SU-DHL-6 (cell line): ENCODE data around the gene SGSM1.

Experiments
- H2AFZ ChIP-seq: fragments of 200-600 bp; sonication (generic); 2 replicates; pipeline ENCODE4 v1.6.1; 2014; ENCODE audit warnings: low read depth, mild to moderate bottlenecking, moderate library complexity, mixed read lengths, antibody characterized with exemption, low read length; ENCODE audit not compliant: severe bottlenecking
- H3F3A ChIP-seq: fragments of 200-600 bp; shearing (Covaris generic); 2 replicates; pipeline ENCODE4 v1.6.0; 2016; ENCODE audit warnings: antibody characterized with exemption, mild to moderate bottlenecking; ENCODE audit not compliant: insufficient read depth
- H3K27ac ChIP-seq: fragments of 200-600 bp; sonication (generic); 2 replicates; pipeline ENCODE4 v1.5.1; 2016; ENCODE audit warnings: low read depth, mild to moderate bottlenecking, low read length, moderate library complexity, mixed read lengths
- H3K27me3 ChIP-seq: fragments of 200-600 bp; sonication (generic), shearing (Covaris generic); 2 replicates; pipeline ENCODE4 v1.6.0; 2014; ENCODE audit warnings: mild to moderate bottlenecking, low read length
- H3K36me3 ChIP-seq: fragments of 200-600 bp; sonication (generic); 2 replicates; pipeline ENCODE4 v1.6.1; 2014; ENCODE audit warnings: mild to moderate bottlenecking, low read length, mixed read lengths
- H3K4me2 ChIP-seq: fragments of 300-600, 200-600 bp; shearing (Covaris generic), sonication (generic); 2 replicates; pipeline ENCODE4 v1.6.0; 2014; ENCODE audit warnings: low read length, low read depth, mild to moderate bottlenecking; ENCODE audit not compliant: poor library complexity, severe bottlenecking
- H3K4me3 ChIP-seq: fragments of 200-600 bp; sonication (generic); 2 replicates; pipeline ENCODE4 v1.5.1; 2014; ENCODE audit warnings: antibody characterized with exemption, low read length, mild to moderate bottlenecking, mixed read lengths; ENCODE audit not compliant: insufficient read depth, poor library complexity, severe bottlenecking
- H3K79me2 ChIP-seq: fragments of 200-600 bp; sonication (generic); 2 replicates; pipeline ENCODE4 v1.6.1; 2014; ENCODE audit warnings: mild to moderate bottlenecking, low read length, moderate library complexity; ENCODE audit not compliant: insufficient read depth
- H3K9ac ChIP-seq: fragments of 200-600 bp; sonication (generic); 2 replicates; pipeline ENCODE4 v1.7.0; 2014; ENCODE audit warnings: mild to moderate bottlenecking, low read length
- H3K9me2 ChIP-seq: fragments of 200-600 bp; sonication (generic); replicated peaks from 2 replicates; pipeline ENCODE4 v1.6.1; 2014; ENCODE audit warnings: low read length; ENCODE audit not compliant: insufficient read depth
- H3K9me3 ChIP-seq: fragments of 200-600 bp; sonication (generic); 2 replicates; pipeline ENCODE4 v1.6.1; 2014; ENCODE audit warnings: low read length, mixed read lengths; ENCODE audit not compliant: insufficient read depth
- H4K20me1 ChIP-seq: fragments of 200-600 bp; sonication (generic); 2 replicates; pipeline ENCODE4 v1.6.1; 2014; ENCODE audit warnings: low read depth, mild to moderate bottlenecking, antibody characterized with exemption, low read length, moderate library complexity, mixed read lengths
- CTCF ChIP-seq: fragments of 200-600 bp; sonication (generic); IDR thresholded peaks from one replicate; pipeline ENCODE4 v1.5.1; 2017; ENCODE audit warnings: antibody characterized with exemption, mild to moderate bottlenecking, low read length, moderate library complexity; ENCODE audit not compliant: insufficient read depth, poor library complexity, severe bottlenecking
- EZH2phosphoT487 ChIP-seq: fragments of 200-600 bp; sonication (generic), shearing (Covaris generic); conservative IDR thresholded peaks from 2 replicates; pipeline ENCODE4 v1.6.1; 2018; ENCODE audit warnings: mild to moderate bottlenecking, antibody characterized with exemption, low read length, moderate library complexity, mixed read lengths

Gene SGSM1

GRCh38 chr22:24819911-24820461 is 14.0 kb downstream of the SGSM1 start:
- no peaks in the 10 kb centered on the region for H4K20me1 ChIP-seq
- TF ChIP-seq EZH2phosphoT487 (no peak), CTCF (no peak)
- no peaks in the 10 kb centered on the region for H3K36me3 ChIP-seq
- H3K9me3 ChIP-seq = peaks cover 7% of the 10 kb centered on the region; the same call in 1 of the 2 replicates
- no peaks in the 10 kb centered on the region for H3F3A ChIP-seq
- H3K27me3 ChIP-seq = no peaks in the 10 kb centered on the region
- H3K4me3 ChIP-seq = no peak overlapping the region
- H3K27ac ChIP-seq = no peak overlapping the region
- H3K9ac ChIP-seq = no peak overlapping the region
- no peaks in the 10 kb centered on the region for H3K79me2 ChIP-seq
- H2AFZ ChIP-seq = no peak overlapping the region
- H3K4me2 ChIP-seq = no peak overlapping the region
- H3K9me2 ChIP-seq = no peaks in the 10 kb centered on the region

- Histone ChIP-seq H3K36me3 (no peaks in the 10 kb centered on the region), H3K9ac (no peak overlapping the region), H3K9me2 (no peaks in the 10 kb centered on the region), H3K27ac (no peak overlapping the region), H2AFZ (no peak overlapping the region), H3K27me3 (no peaks in the 10 kb centered on the region), H3F3A (no peaks in the 10 kb centered on the region), H3K4me2 (no peak overlapping the region), H3K79me2 (no peaks in the 10 kb centered on the region), H3K9me3 (no peaks in the 10 kb centered on the region), H3K4me3 (no peak overlapping the region), H4K20me1 (no peaks in the 10 kb centered on the region)
- no peak for TF ChIP-seq CTCF
- no peak for TF ChIP-seq EZH2phosphoT487
Measured at GRCh38 chr22:24822471-24822870, 16.5 kb downstream of the SGSM1 start.

GRCh38 chr22:24823787-24824186 is 17.8 kb downstream of the SGSM1 start:
- no peak overlapping the region for H3K27ac ChIP-seq
- H3K9me3 ChIP-seq = no peaks in the 10 kb centered on the region
- no peak overlapping the region for H3K4me3 ChIP-seq
- no peak overlapping the region for H3K4me2 ChIP-seq
- H3K9me2 ChIP-seq = no peaks in the 10 kb centered on the region
- no peaks in the 10 kb centered on the region for H3K27me3 ChIP-seq
- no peaks in the 10 kb centered on the region for H3F3A ChIP-seq
- no peak overlapping the region for H3K9ac ChIP-seq
- H2AFZ ChIP-seq = no peak overlapping the region
- no peaks in the 10 kb centered on the region for H4K20me1 ChIP-seq
- no peak for TF ChIP-seq EZH2phosphoT487
- TF ChIP-seq CTCF = no peak
- no peaks in the 10 kb centered on the region for H3K36me3 ChIP-seq
- H3K79me2 ChIP-seq = no peaks in the 10 kb centered on the region
